GM18951 (cell line): ENCODE measurements around the gene HYAL1.
"Not testable (repeated sequence)": the region's sequence is repeated elsewhere in the genome, so short reads cannot be mapped to it uniquely, and the experiment has no call there.

Experiments used
- POLR2A ChIP-seq: IDR thresholded peaks from 4 replicates; pipeline ENCODE4 v1.6.1; 2011; ENCODE audit warnings: mild to moderate bottlenecking; ENCODE audit not compliant: insufficient read length, insufficient read depth; ENCODE audit errors: extremely low read depth
- in situ Hi-C: fragments of 300-500 bp; cut with MboI; formaldehyde crosslinking; loops from one replicate; pipeline ENCODE4 v1.12.0; 2022; ENCODE audit warnings: low sequenced_read_pairs, mixed read lengths, inconsistent platforms; ENCODE audit not compliant: unreplicated experiment

The HYAL1 gene

DNA sequence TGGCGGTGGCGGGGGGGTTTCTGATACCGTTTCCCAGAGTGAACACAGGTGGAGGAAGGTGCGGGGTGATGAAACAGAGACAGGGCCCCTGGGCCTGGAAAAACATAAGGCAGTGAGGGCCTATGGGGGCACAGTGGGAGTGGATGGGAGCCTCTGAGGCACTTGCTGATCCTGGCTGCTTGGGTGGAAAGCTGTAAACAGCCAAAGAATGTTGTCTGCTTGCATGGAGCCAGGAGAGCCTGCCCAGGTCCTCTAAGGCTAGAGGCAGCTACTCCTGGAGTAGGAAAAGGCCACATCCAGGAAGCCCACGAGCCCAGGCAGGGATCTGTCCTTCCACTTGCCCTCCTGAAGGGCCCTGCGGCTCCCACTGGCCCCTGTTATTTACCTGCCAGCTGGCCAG is 37.4 kb downstream of the HYAL1 start:
- no peak for TF ChIP-seq POLR2A
- in situ Hi-C loops: no loop called here

GRCh38 chr3:50265571-50265970 is 37.8 kb downstream of the HYAL1 start:
- TF ChIP-seq POLR2A: no peak
- in situ Hi-C loops: no loop called here

DNA sequence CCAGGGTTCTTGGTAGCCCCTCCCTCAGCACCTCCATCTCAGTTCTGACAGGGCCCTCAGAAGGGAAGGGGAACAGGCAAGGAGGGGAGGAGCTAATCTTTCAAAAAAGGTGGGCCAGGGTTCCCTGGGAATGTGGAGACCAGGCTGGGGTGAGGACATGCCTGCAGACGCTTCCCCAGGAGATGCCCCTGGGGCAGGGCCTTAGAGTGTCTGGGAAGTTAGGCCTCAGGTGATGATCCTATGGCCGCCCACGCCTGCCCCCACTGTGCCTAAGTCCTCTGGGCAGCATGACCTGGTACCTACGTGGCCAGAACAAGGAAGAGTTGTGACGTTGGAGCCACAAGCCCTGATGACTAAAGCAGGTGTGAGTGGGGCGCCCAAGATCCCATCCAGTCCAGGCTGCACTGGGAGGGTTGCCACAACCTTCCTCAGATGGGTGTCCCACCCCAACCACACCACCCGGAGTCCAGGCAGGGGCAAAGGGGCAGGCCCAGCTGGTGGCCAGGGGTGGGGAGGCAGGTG is 38.3 kb downstream of the HYAL1 start:
- in situ Hi-C loops: no loop called here
- TF ChIP-seq POLR2A: no peak

- in situ Hi-C loops: no loop called here
Measured at GRCh38 chr3:50264383-50264963, 38.9 kb downstream of the HYAL1 start.

DNA sequence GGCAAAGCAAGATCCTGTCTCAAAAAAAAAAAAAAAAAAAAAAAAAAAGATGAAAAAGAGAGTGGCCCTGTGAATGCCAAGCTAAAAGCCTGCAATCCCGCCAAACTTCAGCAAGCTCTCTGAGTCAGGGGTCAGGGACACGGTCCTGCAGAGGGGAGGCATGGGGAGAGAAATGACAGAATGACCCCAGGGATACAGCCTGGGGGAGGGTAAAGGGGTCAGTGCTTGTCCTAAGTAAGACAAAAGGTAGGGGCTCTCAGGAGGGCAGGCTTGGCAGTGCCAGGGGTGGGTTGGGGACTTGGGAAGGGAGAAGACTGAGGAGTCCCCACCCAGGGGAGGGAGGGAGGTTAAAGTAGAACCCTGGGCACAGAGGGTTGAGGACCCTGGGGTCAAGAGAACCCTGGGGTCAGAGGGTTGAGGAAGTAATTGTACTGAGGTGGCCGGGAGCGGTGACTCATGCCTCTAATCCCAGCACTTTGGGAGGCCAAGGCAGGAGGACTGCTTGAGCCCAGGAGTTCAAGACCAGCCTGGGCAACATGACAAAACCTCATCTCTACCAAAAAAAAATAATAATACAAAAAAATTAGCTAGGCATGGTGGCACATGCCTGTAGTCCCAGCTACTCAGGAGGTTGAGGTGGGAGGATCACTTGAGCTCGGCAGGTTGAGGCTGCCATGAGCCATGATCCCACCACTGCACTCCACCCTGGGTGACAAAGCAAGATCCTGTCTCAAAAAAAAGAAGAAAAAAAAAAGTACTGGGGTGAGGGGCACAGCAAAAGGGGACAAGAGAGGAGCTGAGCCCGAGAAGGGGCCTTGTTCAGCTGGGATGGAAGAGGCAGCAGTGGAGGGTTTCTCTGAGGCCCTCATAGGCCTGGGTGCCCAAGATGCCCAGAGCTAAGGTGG is 39.6 kb downstream of the HYAL1 start:
- in situ Hi-C loops: no loop called here
- no peak for TF ChIP-seq POLR2A

More at GRCh38 chr3:50264383-50264963, 38.9 kb downstream of the HYAL1 start:
- no peak for TF ChIP-seq POLR2A

DNA sequence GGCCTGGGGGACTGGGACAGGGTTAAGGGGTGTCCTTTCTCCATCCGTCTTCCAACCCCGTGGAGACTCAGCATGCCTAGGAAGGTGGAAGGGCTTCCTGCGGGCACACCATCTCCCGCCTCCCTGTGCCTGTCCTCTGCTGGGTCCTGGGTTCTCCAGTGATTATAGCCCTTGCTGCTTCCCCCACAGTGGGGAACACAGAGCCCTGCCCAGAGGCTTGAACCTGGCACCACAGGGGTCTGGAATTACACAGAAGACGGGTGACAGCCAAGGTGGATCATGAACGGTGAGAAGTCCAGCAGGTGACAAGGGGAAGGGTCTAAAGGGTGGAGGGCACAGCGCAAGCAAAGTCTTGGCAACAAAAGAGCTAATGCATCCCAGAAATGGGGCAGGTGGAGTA is 40.6 kb downstream of the HYAL1 start:
- in situ Hi-C loops: no loop called here
- no peak for TF ChIP-seq POLR2A

DNA sequence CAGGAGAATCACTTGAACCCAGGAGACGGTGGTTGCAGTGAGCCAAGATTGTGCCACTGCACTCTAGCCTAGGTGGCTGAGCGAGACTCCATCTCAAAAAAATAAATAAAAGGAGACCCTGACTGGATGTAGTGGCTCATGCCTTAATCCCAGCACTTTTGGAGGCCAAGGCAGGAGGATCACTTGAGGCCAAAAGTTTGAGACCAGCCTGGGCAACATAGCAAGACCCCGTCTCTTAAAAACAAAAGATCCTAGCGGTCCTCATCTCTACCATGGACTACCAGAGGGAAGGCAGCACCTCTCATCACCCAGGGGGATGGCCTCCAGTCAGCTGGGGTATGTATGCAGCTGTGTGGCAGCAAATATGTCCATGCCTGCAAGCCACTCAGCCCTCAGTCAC is 41.2 kb downstream of the HYAL1 start:
- in situ Hi-C loops: not testable (repeated sequence)

- no peak for TF ChIP-seq POLR2A
- in situ Hi-C loops: no loop called here
Measured at GRCh38 chr3:50261505-50261904, 41.9 kb downstream of the HYAL1 start.

- in situ Hi-C loops: no loop called here
- TF ChIP-seq POLR2A: no peak
Measured at GRCh38 chr3:50260942-50261441, 42.4 kb downstream of the HYAL1 start.

- TF ChIP-seq POLR2A: peak; percentile 53
- in situ Hi-C loops: no loop called here
Measured at GRCh38 chr3:50260027-50260941, 43.1 kb downstream of the HYAL1 start.

DNA sequence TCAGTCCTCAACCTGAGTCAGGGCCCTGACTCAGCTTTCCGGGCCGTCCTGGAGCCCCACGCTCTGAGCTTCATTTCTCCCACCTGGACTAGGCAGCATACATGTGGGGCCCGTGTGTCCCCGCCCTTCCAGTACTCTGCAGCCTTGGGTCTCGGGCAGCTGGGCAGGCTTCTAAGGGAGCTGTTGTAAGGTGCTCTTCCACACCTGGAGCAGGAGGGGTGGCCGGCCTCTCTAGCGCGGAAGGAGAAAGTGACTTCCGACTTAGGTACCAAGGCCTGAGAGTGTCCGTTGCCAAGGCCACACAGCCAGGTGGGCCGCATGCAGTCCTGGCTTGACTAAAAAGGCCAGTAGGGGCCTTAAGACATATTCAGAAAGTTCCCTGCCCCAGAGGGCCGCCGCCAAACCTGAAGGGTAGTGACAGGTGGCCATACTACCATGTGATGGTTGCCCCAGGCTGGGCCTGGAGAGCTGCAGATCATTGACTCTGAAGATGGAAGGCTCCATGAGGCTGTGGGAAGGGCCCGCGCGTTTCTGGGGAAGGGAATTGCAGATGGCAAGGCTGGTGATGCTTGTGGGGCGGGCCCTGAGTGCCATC is 43.8 kb downstream of the HYAL1 start:
- TF ChIP-seq POLR2A: no peak
- in situ Hi-C loops: no loop called here

- in situ Hi-C loops: no loop called here
- TF ChIP-seq POLR2A: no peak
Measured at GRCh38 chr3:50258979-50259378, 44.4 kb downstream of the HYAL1 start.

GRCh38 chr3:50258029-50258680 is 45.2 kb downstream of the HYAL1 start:
- in situ Hi-C loops: no loop called here
- no peak for TF ChIP-seq POLR2A
